Endothelial cell (in vitro differentiated cells): ENCODE measurements around the gene SGMS1. TPM values are rescaled to one million over a fixed set of nuclear protein-coding genes. Genes with fewer than 3 reads are reported as not detected.

Source experiments
- DNase-seq: peaks from one replicate; pipeline ENCODE4 v3.0.0; 2021; ENCODE audit warnings: low spot score
- H3K27ac Mint-ChIP-seq: one replicate; pipeline ENCODE4 v1.8.0; 2021; ENCODE audit warnings: mixed read lengths, inconsistent platforms; ENCODE audit not compliant: unreplicated experiment
- H3K27me3 Mint-ChIP-seq: one replicate; pipeline ENCODE4 v1.8.0; 2021; ENCODE audit warnings: mild to moderate bottlenecking, moderate library complexity, mixed read lengths, inconsistent platforms; ENCODE audit not compliant: unreplicated experiment
- H3K36me3 Mint-ChIP-seq: one replicate; pipeline ENCODE4 v1.8.0; 2021; ENCODE audit warnings: mild to moderate bottlenecking, low read depth, mixed read lengths, inconsistent platforms; ENCODE audit not compliant: unreplicated experiment
- H3K4me1 Mint-ChIP-seq: one replicate; pipeline ENCODE4 v1.8.0; 2021; ENCODE audit warnings: mild to moderate bottlenecking, mixed read lengths, inconsistent platforms; ENCODE audit not compliant: unreplicated experiment
- H3K4me3 Mint-ChIP-seq: one replicate; pipeline ENCODE4 v1.8.0; 2021; ENCODE audit warnings: mild to moderate bottlenecking, mixed read lengths, inconsistent platforms; ENCODE audit not compliant: unreplicated experiment
- H3K9me3 Mint-ChIP-seq: one replicate; pipeline ENCODE4 v1.8.0; 2021; ENCODE audit warnings: mixed read lengths, inconsistent platforms; ENCODE audit not compliant: unreplicated experiment
- total RNA-seq: library from RNA; stranded (reverse); fragmentation: NEBNext Ultra II Directional; extraction: Animal tissue kit (Norgen Biotek cat#: 25700); gene quantifications from one replicate; pipeline ENCODE4 v1.2.1, GENCODE V29; 2021; ENCODE audit not compliant: unreplicated experiment
- TF ChIP-seq, protein P1 (sequence below): fragments of 200-600 bp; sonication (generic); IDR thresholded peaks from one replicate; pipeline ENCODE4 v1.5.0; 2021; ENCODE audit warnings: antibody characterized with exemption; ENCODE audit not compliant: unreplicated experiment

The SGMS1 gene
- total RNA-seq, 1 donor from 2014 or later, result 12.4 TPM

DNA sequence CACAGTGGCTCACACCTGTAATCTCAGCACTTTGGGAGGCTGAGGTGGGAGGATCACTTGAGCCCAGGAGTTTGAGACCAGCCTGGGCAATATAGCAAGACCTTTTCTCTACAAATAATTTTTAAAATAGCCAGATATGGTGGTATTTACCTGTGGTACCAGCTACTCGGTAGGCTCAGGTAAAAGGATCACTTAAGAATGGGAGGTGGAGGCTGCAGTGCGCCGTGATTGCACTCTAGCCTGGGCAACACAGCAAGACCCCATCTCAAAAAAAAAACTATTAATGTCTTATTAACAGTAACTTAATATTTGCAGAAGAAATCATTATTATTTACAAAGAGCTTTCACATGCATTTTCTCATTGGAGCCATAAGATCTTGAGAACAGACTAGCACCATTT is 103.6 kb downstream of the SGMS1 start:
- Mint-ChIP-seq H3K36me3 (no peaks in the 10 kb centered on the region), H3K4me1 (peaks cover 12% of the 10 kb centered on the region), H3K4me3 (no peak overlapping the region), H3K27me3 (peaks cover 3% of the 10 kb centered on the region), H3K27ac (no peak overlapping the region), H3K9me3 (no peaks in the 10 kb centered on the region)
- no peak for DNase-seq
- TF ChIP-seq, protein P1, sequence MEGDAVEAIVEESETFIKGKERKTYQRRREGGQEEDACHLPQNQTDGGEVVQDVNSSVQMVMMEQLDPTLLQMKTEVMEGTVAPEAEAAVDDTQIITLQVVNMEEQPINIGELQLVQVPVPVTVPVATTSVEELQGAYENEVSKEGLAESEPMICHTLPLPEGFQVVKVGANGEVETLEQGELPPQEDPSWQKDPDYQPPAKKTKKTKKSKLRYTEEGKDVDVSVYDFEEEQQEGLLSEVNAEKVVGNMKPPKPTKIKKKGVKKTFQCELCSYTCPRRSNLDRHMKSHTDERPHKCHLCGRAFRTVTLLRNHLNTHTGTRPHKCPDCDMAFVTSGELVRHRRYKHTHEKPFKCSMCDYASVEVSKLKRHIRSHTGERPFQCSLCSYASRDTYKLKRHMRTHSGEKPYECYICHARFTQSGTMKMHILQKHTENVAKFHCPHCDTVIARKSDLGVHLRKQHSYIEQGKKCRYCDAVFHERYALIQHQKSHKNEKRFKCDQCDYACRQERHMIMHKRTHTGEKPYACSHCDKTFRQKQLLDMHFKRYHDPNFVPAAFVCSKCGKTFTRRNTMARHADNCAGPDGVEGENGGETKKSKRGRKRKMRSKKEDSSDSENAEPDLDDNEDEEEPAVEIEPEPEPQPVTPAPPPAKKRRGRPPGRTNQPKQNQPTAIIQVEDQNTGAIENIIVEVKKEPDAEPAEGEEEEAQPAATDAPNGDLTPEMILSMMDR, result no peak

DNA sequence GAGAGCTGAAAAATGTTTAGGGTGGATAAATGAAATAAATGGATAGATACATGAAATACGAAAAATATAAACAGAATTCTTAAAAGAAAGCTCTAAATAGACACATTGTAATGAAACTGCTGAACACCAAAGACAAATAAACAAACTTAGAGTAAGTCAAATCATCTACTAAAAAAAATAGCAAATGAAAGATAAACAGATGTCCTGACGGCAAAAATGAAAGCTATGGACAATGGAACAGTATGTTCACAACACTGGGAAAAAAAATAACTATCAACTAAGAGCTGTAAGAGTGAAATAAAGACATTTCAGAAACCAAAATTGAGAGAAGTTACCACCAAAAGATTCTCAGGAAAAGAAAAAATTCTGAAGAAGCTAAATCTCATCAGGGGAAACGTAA is 106.1 kb downstream of the SGMS1 start:
- TF ChIP-seq, protein P1, result no peak
- peaks cover 3% of the 10 kb centered on the region for H3K27me3 Mint-ChIP-seq

DNA sequence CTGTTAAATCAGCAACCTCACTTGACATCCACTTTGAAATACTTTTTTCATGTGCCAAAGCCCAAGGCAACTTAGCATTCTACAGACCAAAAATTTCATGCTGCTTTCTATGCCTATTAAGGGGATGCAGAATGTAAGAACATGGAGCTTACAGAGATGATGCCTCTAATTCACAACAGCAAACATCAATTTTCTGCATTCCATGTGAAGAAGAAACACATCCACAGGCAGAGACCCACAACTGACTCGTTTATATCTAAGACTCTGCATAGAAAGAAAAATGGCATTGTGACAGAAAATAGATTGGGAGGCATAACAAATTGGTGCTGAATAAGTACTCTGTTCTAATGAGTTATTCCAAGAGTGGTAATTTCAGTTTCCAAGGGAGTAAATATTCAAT is 107.6 kb downstream of the SGMS1 start:
- no peak overlapping the region for H3K4me3 Mint-ChIP-seq
- TF ChIP-seq, protein P1, result no peak
- peaks cover 4% of the 10 kb centered on the region for H3K4me1 Mint-ChIP-seq
- no peak overlapping the region for H3K27ac Mint-ChIP-seq
- DNase-seq, result no peak
- no peaks in the 10 kb centered on the region for H3K9me3 Mint-ChIP-seq
- no peaks in the 10 kb centered on the region for H3K36me3 Mint-ChIP-seq
- peaks cover 3% of the 10 kb centered on the region for H3K27me3 Mint-ChIP-seq

More for the DNA sequence above, 106.1 kb downstream of the SGMS1 start:
- no peak for DNase-seq
- Mint-ChIP-seq H3K4me1 (peaks cover 4% of the 10 kb centered on the region), H3K9me3 (no peaks in the 10 kb centered on the region), H3K4me3 (no peak overlapping the region), H3K27ac (no peak overlapping the region), H3K36me3 (no peaks in the 10 kb centered on the region)

DNA sequence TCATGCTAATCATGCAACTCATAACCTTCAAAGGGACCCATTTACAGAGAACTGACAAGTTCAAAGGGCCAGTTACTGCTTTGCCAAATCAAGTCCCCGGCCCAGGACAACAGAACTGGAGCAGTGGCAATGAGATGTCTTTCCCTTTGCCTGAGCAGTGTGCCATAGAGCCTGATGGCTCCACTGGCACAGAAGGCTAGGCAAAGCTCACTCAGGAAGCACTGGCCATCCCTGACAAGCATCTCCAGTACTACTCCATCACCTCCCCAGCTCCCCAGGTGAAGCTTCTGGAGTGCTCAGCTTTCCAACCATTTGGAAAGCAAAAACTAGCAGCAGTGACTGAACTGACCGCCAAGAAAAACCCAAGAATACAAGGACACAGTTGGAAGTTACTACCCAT is 108.3 kb downstream of the SGMS1 start:
- H3K4me1 Mint-ChIP-seq, result peaks cover 7% of the 10 kb centered on the region
- TF ChIP-seq, protein P1, result no peak
- no peaks in the 10 kb centered on the region for H3K9me3 Mint-ChIP-seq
- H3K27me3 Mint-ChIP-seq, result peaks cover 2% of the 10 kb centered on the region
- no peak for DNase-seq
- H3K27ac Mint-ChIP-seq, result no peak overlapping the region
- H3K36me3 Mint-ChIP-seq, result no peaks in the 10 kb centered on the region
- H3K4me3 Mint-ChIP-seq, result no peak overlapping the region

DNA sequence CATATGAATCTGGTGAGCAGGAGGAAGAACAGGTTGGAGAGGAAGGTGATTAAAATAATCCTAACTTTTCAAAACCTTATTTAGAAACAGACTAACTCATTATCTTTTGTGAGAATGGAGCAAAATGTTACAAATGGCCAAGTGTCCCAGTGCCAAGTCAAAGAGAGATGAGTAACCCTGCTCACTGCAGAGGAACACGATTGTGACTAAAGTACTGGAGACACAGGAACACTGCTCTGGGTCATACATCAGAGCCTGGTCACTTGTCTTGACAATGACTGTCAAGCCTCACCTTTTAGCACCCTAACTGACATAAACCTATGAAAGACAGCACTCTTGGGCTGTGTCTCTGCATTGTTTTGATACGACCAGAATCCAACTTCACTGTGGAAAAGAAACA is 108.8 kb downstream of the SGMS1 start:
- DNase-seq, result no peak
- H3K4me1 Mint-ChIP-seq, result peaks cover 7% of the 10 kb centered on the region
- no peak overlapping the region for H3K27ac Mint-ChIP-seq
- H3K27me3 Mint-ChIP-seq, result peaks cover 2% of the 10 kb centered on the region
- H3K4me3 Mint-ChIP-seq, result no peak overlapping the region
- H3K36me3 Mint-ChIP-seq, result no peaks in the 10 kb centered on the region
- TF ChIP-seq, protein P1, result no peak
- no peaks in the 10 kb centered on the region for H3K9me3 Mint-ChIP-seq
